Measurements from ENCODE around the gene TSPY2.
"Not testable (repeated sequence)": the region's sequence is repeated elsewhere in the genome, so short reads cannot be mapped to it uniquely, and the experiment has no call there.

Gene TSPY2, protein sequence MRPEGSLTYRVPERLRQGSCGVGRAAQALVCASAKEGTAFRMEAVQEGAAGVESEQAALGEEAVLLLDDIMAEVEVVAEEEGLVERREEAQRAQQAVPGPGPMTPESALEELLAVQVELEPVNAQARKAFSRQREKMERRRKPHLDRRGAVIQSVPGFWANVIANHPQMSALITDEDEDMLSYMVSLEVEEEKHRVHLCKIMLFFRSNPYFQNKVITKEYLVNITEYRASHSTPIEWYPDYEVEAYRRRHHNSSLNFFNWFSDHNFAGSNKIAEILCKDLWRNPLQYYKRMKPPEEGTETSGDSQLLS

DNA sequence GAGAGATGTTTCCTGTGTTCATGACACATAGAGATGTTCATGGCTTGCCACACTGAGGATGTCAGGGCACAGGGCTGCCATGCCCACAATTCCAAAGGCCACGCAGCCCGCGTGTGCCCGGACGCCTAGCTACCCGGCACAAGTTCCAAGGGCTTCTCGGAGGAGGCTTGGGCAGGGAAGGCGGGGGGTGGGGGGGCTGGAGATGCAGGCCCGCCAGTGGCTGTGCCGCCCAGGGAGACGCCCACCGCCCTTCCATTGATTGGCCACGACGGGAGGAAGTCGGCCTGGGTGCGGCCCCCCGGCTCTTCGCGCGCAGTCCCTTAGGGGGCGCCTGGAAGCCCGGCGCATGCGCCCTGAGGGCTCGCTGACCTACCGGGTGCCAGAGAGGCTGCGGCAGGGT is at the start of gene TSPY2:
TSS of gene TSPY2 (plus strand) at position 301 of the 400 bp plus-strand sequence. CDS start at position 347, 46 bp downstream.
- not testable (repeated sequence) for H3K4me3 ChIP-seq (ENCODE audit: low read depth, low read length); DNase-seq (ENCODE audit: low read depth)

DNA sequence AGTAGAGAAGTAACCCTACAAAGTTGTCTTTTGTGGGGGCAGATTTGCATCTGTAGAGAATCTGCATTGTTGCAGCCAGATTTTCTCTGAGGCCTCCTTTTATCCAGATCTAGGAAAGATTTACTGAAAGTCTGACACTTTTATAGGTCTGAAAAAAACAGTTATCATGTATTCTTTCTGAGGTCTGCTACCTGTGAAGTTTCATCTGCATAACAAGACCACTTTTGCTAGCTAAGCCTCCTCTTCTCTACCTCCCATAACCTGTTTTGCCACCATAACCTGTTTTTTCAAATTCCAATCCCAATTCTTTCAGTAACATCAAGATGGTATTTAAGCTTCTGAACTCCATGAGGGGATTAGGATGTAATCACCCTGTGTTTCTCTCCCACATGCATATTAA is 36.5 kb upstream of the TSPY2 start:
- H3K4me3 ChIP-seq (ENCODE audit: low read depth, low read length); DNase-seq (ENCODE audit: low read depth): not testable (repeated sequence)

DNA sequence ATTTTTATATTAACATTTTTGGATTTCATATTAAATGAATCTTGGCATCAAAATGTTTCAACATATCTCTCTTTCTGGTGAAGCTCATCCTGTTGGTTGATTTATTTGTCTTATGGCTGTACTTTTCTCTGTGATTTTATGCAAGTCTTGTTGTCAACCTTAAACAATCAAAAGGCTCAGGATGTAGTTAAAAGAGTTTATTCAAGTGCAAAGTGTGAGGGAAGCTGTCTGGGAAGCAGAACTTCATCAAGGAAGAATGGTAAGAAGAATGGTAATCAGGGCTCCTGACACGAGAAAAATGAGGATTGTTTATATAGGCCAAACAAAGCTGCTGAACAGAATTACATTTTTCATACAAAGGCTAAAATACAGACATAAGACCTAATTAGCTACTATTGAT is 29.0 kb upstream of the TSPY2 start:
- not testable (repeated sequence) for H3K4me3 ChIP-seq (ENCODE audit: low read depth, low read length); DNase-seq (ENCODE audit: low read depth)

DNA sequence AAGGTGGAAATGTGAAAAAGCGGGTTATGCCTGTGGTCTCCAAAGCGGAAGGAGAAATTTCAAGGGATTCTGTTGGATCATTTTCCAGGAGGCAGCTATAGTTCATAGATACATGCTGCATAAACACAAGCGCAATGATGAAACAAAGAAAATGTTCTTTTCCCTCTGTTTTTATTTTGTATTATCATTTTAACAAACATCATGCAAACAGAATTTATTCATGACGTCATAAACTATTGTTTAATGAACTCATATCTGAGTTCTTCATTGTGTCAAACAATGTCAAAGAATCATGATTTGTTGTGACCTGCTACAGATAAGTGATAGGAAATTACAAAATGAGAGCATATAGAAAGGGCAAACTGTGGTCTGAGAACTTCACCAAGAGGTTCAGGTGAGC is 23.8 kb downstream of the TSPY2 start:
- not testable (repeated sequence) for DNase-seq (ENCODE audit: low read depth); H3K4me3 ChIP-seq (ENCODE audit: low read depth, low read length)
